ENCODE data around the gene PI4KA.
A peak's percentile ranks its signal among the peaks of the same experiment; 100 is the strongest.
"Not testable (repeated sequence)": the region's sequence is repeated elsewhere in the genome, so short reads cannot be mapped to it uniquely, and the experiment has no call there.

Gene PI4KA

GRCh38 chr22:20741634-20742581 is 116.7 kb downstream of the PI4KA start:
- peak; percentile 22 for DNase-seq (ENCODE audit: low read depth)
- no peak overlapping the region for H3K4me3 ChIP-seq (ENCODE audit: low read length)
- peak; percentile 72 for TF ChIP-seq CTCF (conservative IDR thresholded peaks at IDR 0.05; ENCODE audit: low read length)

DNA sequence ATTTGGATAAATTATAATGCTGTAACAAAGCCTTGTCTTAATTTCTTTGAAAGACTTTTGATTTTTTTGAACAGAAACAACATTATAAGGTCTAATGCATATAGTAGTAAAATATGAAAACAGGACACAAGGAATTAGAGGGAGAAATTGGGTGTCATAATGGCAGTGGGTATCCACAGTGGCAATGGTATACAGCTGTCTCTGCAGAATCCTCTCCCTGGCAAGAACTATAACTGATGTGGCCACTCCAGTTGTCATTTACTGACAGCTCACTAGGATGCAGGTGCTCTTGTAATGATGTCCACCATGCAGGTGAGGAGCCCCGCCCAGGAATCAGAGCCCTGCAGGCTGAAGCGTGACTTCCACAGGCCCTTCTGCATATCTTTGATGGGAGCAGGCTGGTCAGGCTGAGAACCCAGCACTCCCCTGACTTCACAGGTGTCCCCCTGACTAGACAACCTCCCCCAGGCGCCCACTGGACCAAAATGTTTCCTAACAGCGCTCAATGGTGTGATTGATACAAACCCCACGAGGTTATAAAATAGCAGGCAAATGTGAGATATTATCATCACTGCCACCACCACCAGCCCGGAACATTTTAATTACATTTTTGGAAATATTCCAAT is 117.5 kb downstream of the PI4KA start:
- DNase-seq (ENCODE audit: low read depth): no peak
- H3K4me3 ChIP-seq (ENCODE audit: low read length): no peak overlapping the region
- no peak for TF ChIP-seq CTCF (conservative IDR thresholded peaks at IDR 0.05; ENCODE audit: low read length)

- no peak overlapping the region for H3K4me3 ChIP-seq (ENCODE audit: low read length)
- no peak for DNase-seq (ENCODE audit: low read depth)
- TF ChIP-seq CTCF (conservative IDR thresholded peaks at IDR 0.05; ENCODE audit: low read length): no peak
These were observed 118.2 kb downstream of the PI4KA start for GRCh38 chr22:20740222-20740951.

DNA sequence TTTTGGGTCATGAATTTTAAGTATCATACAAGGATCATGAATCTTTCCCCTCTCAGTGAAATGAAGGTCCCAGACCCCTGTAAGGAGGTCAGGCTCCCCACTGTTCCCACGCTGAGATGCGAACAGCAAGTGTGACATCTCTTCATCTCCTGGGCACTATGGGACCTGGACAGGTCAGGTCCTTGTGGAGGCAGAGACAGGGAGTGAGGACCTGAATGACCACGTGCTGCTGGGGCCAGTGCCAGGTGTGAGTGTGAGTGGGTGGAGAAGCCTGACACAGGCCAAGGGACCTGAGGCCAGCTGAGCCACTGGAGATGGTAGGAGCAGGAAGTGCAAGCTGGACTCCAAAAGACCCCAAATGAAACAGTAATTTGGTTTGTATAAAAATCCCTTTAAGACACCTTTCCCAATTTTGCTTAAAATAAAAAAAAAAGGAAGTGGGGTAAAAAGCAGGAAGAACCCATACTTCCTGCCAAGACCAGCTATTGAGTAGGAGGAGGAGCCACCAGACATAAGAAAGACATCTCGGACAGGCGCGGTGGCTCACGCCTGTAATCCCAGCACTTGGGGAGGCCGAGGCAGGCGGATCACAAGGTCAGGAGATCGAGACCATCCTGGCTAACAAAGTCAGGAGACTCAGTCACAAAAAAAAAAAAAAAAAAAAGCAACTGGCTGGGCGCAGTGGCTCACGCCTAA is 120.1 kb downstream of the PI4KA start:
- H3K4me3 ChIP-seq (ENCODE audit: low read length): no peak overlapping the region
- no peak for TF ChIP-seq CTCF (conservative IDR thresholded peaks at IDR 0.05; ENCODE audit: low read length)
- no peak for DNase-seq (ENCODE audit: low read depth)

GRCh38 chr22:20736891-20737290 is 121.7 kb downstream of the PI4KA start:
- not testable (repeated sequence) for H3K4me3 ChIP-seq (ENCODE audit: low read length); DNase-seq (ENCODE audit: low read depth)

DNA sequence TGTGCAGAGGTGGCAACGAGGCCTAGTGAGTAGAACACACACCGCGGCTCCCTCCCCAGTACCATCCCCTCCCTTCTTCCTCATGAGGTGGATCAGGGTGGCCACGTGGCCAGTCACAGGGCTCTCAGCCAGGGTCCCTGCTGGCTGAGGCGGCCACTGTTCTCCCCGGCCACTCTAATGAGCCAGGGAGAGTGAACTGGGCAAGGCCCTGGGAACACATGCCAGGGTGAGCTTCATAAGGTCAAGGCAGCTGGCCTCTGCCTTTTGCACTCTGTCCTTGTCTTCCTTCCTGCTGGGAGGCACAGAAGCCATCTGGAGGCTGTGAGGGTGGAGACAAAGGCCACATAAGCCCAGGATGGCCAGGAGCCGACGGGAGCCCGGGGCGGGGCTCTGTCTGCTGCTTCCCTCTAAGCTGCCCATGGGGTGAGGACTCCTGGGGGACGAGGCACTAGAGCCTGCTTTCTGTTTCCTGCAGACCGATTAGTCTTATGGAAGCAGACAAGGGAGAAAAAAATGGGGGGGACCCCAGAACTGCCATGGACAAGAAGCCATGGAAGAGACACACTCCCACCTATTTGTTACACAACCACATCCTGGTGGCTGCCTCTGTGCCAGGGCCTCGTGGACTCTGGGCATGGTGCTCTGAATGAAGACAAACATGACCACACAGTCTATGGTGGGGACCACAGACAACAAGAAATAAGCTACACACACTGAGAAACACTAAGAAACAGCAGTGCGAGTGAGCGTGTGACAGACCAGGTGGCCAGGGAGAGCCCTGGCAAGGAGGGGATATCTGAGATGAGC is 123.1 kb downstream of the PI4KA start:
- not testable (repeated sequence) for DNase-seq (ENCODE audit: low read depth)

DNA sequence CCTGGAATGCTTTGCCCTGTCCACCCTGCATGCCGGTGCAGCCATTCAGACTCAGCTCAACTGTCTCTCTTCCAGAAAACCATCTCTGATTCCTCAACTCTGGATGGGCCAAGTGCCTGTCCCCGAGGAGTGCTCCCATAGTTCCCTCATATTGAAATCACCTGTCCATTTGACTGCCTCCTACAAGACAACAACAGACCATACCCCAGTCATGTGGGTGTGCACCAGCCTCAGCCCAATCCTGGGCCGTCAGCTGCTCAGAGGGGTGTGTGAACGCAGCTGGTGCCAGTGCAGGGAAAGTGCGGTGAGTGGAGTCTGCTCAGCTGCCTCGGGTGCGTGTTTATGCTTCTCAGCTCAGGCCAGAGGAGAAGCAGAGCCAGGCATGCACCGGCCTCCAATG is 126.2 kb downstream of the PI4KA start:
- DNase-seq (ENCODE audit: low read depth); H3K4me3 ChIP-seq (ENCODE audit: low read length): not testable (repeated sequence)

More for the DNA sequence above, 123.1 kb downstream of the PI4KA start:
- not testable (repeated sequence) for H3K4me3 ChIP-seq (ENCODE audit: low read length)

GRCh38 chr22:20729194-20729593 is 129.4 kb downstream of the PI4KA start:
- no peak for DNase-seq (ENCODE audit: low read depth)
- H3K4me3 ChIP-seq (ENCODE audit: low read length): no peak overlapping the region
- no peak for TF ChIP-seq CTCF (conservative IDR thresholded peaks at IDR 0.05; ENCODE audit: low read length)

All from AG10803 (cell line).